GM18858 (cell line): ENCODE data around the gene AUTS2.

Source experiments
- ATAC-seq: cut with Tn5 transposase; IDR thresholded peaks from one replicate; pipeline ENCODE4 v1.9.1; 2021; ENCODE audit not compliant: unreplicated experiment

The AUTS2 gene

GRCh38 chr7:70599446-70600190 is 1001.3 kb downstream of the AUTS2 start:
- ATAC-seq = no peak

GRCh38 chr7:70600993-70601392 is 1002.7 kb downstream of the AUTS2 start:
- ATAC-seq = no peak

- ATAC-seq = no peak
Observed at GRCh38 chr7:70602117-70602516, 1003.8 kb downstream of the AUTS2 start.

GRCh38 chr7:70607281-70607680 is 1009.0 kb downstream of the AUTS2 start:
- no peak for ATAC-seq

- ATAC-seq = no peak
Observed at GRCh38 chr7:70607759-70608158, 1009.5 kb downstream of the AUTS2 start.

GRCh38 chr7:70608229-70608628 is 1010.0 kb downstream of the AUTS2 start:
- ATAC-seq = no peak

- no peak for ATAC-seq
Observed at GRCh38 chr7:70612811-70613210, 1014.5 kb downstream of the AUTS2 start.

GRCh38 chr7:70614237-70615045 is 1016.2 kb downstream of the AUTS2 start:
- no peak for ATAC-seq

- ATAC-seq = no peak
Observed at GRCh38 chr7:70615066-70615606, 1016.9 kb downstream of the AUTS2 start.

- no peak for ATAC-seq
Observed at GRCh38 chr7:70616211-70616610, 1017.9 kb downstream of the AUTS2 start.

GRCh38 chr7:70616821-70617220 is 1018.5 kb downstream of the AUTS2 start:
- ATAC-seq = no peak

GRCh38 chr7:70618020-70618551 is 1019.8 kb downstream of the AUTS2 start:
- no peak for ATAC-seq

- ATAC-seq = no peak
Observed at GRCh38 chr7:70619130-70619529, 1020.9 kb downstream of the AUTS2 start.

GRCh38 chr7:70619659-70620058 is 1021.4 kb downstream of the AUTS2 start:
- ATAC-seq = no peak

- ATAC-seq = no peak
Observed at GRCh38 chr7:70620333-70621055, 1022.2 kb downstream of the AUTS2 start.

- ATAC-seq = no peak
Observed at GRCh38 chr7:70621954-70622600, 1023.8 kb downstream of the AUTS2 start.

- no peak for ATAC-seq
Observed at GRCh38 chr7:70622936-70623335, 1024.7 kb downstream of the AUTS2 start.

GRCh38 chr7:70624500-70625103 is 1026.3 kb downstream of the AUTS2 start:
- no peak for ATAC-seq

GRCh38 chr7:70627461-70627860 is 1029.2 kb downstream of the AUTS2 start:
- no peak for ATAC-seq

GRCh38 chr7:70630440-70630817 is 1032.2 kb downstream of the AUTS2 start:
- no peak for ATAC-seq
